GM18870 (cell line): Measurements from ENCODE around the gene SPAG9.

Experiments used
- ATAC-seq: cut with Tn5 transposase; IDR thresholded peaks from one replicate; pipeline ENCODE4 v1.9.1; 2021; ENCODE audit warnings: moderate library complexity; ENCODE audit not compliant: unreplicated experiment

The SPAG9 gene

DNA sequence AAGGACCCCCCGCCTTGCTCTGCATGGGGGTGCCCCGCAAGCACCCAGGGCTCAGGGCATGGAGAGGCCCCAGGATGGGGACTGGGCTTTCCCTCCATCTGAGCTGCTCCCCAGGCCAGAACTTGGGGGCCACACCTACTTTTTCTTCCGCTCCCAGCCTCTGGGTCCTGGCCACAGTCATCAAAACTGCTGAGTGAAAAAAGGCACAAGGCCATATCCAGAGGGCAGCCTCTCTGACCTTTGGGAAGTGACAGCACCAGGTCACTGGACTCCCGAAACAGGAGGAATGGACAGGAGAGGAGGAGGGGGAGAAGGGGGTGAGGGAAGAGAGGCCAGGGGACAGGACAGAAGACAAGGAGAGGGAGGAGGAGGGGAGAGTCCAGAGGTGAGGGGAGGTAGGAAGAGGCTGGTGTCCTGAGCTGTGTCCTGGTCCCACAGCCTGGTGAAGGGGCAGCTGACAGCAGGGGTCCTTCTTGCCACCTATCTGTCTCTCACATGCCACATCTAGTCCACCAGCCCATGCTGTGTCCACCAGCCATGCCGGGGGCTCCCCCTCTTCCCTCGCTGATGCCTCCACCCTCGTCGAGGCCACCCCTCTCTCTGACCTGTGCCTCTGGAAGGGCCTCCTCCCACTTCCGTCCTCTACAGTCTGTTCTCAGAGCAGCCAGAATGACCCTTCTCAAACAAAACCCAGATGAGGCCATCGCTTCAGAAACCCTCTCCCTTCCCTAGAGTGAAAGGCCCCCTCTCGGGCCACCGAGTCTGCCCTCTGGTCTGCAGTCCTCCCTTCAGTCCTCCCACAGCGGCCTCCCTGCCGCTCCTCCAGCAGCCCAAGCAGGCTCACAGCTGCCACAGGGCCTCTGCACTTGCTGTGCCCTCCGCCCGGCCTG lies 180.6 kb downstream of the SPAG9 start:
- no peak for ATAC-seq

GRCh38 chr17:50939542-50939794 lies 181.2 kb downstream of the SPAG9 start:
- no peak for ATAC-seq

DNA sequence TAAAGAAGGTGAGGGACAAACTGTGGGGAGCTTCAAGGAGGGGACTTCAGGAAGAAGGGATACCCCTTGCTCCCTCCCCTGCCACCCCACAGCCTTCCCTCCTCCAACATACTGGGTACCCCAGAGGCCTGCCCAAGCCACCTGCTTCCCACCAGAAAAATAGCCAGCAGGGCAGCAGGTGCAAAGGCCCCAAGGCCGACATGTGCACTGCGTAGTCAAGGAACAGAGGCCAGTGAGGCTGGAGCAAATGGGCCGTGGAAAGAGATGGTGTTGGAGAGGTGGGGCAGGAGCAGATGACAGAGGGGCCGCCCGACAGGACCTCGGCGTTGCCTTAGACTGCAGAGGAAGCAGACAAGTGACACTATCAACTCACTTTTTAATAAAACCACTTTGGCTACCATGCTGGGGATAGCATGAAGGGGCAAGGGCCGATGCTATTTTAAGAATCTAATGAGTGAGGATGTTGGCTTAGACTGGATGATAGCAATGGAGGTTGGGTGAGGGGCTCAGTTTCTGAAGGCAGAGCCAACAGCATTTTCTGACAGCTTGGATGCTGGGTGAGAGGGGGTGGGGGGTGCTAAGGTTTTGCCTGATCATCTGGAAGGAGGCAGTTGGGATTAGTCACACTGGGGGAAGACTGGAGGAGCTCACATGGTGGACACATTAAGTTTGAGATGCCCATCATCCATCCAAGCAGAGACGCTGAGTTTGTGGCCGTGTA lies 181.7 kb downstream of the SPAG9 start:
- ATAC-seq, result no peak

GRCh38 chr17:50935996-50936266 lies 184.7 kb downstream of the SPAG9 start:
- ATAC-seq, result no peak

DNA sequence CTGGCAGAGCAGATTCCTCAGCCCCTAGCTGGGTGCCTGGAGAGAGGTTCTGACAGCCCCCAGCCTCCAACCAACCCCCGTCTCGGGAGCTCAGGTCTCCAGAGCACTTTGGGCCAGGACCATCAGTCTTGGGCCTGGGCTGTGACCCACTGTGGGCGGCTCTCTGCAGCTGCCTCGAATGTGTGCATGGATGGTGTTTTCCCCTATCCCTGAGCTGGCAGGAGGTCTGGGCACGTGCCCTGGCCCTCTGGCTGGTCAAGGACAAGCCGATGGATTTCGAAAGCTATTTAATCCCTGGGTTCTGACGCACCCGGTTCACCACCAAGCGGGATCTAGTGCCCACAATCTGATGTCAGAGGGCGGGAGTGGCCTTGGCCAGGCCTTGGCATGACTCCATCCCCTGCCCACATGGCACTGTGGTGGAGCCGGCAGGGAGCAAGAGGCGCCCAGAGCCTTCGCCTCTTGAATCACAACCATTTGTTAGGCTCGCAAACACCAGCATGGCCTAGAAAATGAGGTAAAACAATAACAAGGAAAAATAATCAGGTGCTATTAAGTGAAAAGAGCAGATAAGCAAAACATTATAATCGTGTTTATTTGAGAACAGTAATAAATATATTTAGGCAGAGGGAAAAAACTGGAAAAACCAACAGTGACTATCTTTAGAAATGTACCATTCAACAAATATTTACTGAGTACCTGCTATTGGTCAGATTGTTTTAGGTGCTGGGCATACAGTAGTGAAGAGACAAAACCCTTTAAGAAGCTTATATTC lies 185.3 kb downstream of the SPAG9 start:
- ATAC-seq, result no peak

GRCh38 chr17:50934672-50935220 lies 185.9 kb downstream of the SPAG9 start:
- ATAC-seq, result no peak

GRCh38 chr17:50934161-50934560 lies 186.5 kb downstream of the SPAG9 start:
- no peak for ATAC-seq

DNA sequence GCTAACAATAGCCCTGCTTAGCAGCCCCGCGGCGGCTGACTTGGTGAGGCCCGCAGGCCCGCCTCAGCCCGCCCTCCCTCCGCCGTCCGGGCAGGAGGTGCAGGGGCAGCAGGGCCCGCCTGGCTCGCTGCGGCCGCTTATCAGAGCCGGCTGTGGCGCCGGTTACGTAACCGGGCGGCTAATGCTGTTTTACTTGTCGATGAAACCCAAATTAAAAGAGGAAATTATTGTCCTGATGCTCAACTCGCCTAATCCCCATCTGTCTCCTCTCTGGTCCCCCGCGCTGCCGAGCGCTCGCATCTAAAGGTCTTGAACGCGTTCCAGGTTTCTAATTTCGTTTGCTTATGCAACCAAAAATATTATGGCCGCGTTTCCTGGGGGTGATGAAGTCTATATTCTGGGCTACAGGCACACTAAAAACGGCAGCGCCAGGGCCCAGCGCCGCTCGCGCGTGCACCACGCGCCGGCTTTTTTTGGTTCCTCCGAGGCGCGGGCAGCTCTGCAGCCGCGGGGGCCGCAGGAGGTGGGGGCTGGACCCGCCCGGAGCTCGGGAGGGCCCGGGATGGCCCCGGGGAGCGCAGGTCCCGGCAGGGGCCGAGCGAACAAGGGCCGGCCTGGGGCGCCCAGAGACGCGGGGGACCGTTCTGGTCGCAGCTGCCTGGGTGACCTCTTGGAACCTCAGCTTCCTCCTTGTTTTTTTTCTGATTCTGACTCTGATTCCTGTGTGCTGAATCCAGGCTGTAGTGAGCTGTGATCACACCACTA lies 189.3 kb downstream of the SPAG9 start:
- ATAC-seq, result no peak

DNA sequence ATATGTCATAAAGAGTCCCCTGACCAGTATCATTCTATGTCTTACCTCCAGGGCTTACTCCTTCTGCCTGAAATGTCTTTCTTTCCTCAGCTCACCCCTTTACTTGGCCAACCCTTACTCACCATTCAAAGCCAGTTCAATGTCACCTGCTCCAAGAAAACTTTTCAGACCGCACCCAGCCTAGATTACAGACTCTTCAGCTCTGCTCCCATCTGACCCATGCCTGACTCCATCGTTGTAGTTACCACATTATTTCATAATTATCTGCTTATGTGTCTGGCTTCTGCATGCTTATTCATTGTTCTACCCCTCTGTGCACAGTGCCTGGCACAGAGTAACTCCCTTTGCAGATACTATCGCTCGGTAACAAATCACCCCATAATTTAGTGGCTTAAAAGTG lies 192.0 kb downstream of the SPAG9 start:
- no peak for ATAC-seq

DNA sequence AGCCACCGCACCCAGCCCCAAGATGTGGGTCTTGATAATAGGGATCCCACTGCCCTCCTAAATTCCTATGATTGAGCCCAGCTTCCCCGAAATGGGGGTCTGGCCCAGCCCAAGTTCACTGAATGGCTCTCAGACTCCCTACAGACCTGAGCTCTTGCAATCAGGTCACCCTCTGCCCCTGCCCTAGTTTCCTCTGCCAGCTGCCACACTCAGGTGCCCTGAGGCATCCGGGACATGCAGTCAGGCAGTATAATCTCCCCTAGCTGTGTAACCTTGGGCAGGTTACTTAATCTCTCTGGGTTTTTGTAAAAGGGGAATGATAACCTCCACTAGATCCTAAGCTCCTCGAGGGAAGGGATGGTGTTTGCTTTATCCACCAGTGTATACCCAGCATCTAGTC lies 193.4 kb downstream of the SPAG9 start:
- no peak for ATAC-seq

GRCh38 chr17:50926523-50926922 lies 194.1 kb downstream of the SPAG9 start:
- ATAC-seq, result no peak

GRCh38 chr17:50925296-50925891 lies 195.3 kb downstream of the SPAG9 start:
- ATAC-seq, result no peak

DNA sequence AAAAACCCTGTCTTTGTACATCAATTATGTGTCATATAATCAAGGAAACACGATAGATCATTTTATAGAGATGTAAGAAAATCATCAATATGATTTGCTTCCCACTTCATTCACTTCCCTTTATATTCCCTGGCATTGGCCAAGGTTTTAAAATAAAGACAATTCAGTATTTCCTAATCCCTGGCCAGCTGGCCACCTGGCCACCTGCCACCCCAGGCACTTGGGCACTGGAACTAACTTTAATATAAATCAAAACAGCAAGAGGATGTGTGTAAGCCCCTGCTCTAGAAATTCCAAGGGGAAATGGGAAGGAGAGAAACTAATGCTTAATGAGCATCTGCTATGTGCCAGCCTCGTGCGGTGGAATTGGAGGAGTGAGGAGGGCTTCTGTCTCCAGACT lies 195.9 kb downstream of the SPAG9 start:
- ATAC-seq, result no peak

DNA sequence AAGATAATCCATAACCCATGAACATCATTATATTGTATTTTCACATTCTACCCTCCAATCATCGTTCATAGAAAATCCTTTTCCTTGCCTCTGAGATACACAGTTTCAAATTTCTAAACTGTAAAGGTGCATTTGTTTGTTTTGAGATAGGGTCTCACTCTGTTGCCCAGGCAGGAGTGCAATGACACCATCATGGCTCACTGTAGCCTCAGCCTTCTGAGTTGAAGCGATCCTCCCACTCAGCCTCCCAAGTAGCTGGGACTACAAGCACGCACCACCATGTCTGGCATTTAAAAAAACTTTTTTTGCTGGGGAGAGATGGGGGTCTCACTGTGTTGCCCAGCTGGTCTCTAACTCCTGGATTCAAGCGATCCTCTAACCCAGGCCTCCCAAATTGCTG lies 196.4 kb downstream of the SPAG9 start:
- ATAC-seq, result no peak

DNA sequence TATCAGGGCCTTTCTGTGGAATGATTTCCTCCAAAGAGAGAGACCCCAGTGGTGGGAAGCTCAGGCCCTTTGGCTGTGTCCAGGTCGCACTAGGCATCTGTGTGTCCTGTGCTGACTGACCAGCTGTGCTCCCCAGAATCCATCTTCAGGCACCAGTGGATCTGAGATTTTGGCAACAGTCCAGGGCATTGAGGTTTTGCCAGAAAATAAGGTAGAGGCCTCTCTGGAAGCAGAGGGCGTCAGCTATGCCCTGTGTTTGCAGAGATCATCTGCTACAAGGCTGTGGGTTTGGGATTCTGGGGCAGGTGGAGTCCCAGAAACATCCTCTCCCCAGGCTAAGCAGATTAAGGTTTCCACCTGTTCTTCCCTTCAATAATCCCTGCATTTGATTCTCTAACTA lies 197.1 kb downstream of the SPAG9 start:
- ATAC-seq, result no peak

- no peak for ATAC-seq
Observed at GRCh38 chr17:50922721-50923405, 197.8 kb downstream of the SPAG9 start.

DNA sequence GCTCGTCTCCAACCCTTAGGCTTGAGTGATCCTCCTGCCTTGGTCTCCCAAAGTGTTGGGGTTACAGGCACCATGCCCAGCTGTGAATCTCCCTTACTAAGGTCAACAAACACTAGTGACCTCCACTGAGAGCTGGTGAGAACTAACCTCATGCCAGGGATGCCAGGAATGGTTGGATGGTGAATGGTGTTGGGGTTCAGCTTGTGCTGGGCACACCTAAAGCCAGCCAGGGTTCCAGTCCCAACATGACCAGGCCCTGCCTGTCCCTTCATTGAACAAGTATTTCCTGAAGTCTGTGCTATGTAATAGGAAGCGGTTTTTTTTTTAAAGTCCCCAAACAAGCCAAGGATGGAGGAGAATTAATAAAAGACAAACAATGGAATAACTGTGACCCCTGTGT lies 198.6 kb downstream of the SPAG9 start:
- ATAC-seq, result no peak

- ATAC-seq, result no peak
Observed at GRCh38 chr17:50920891-50921586, 199.6 kb downstream of the SPAG9 start.

GRCh38 chr17:50920041-50920410 lies 200.6 kb downstream of the SPAG9 start:
- ATAC-seq, result no peak
